Right lung (tissue), 5 donors: Measurements from ENCODE around the gene NOTUM. TPM values are rescaled to one million over a fixed set of nuclear protein-coding genes. Genes with fewer than 3 reads are reported as not detected.
"Not testable (repeated sequence)": the region's sequence is repeated elsewhere in the genome, so short reads cannot be mapped to it uniquely, and the experiment has no call there.

Experiments
- DNase-seq, 2 donors: peaks; one replicate each; pipeline ENCODE4 v3.0.0-alpha.2; 2013
- polyA plus RNA-seq, 5 donors: library from polyadenylated mRNA; unstranded; fragments of 120-200 nt; gene quantifications; one replicate each; pipeline versions ENCODE4 v1.2.1 to v1.2.3, GENCODE V29; 2013; ENCODE audit warnings: inconsistent platforms in 1 of 5, low replicate concordance in 1 of 5; ENCODE audit not compliant: insufficient read length in 5 of 5, insufficient read depth in 1 of 5

Gene NOTUM
- polyA plus RNA-seq, 5 donors = 29.6 to 81.0 (median 65.9) TPM

GRCh38 chr17:81959362-81960129 lies 1.4 kb downstream of the NOTUM start:
- DNase-seq = peak in 1 of 2 donors; percentile 51

- DNase-seq = no peak
Measured at GRCh38 chr17:81958633-81959342, 2.2 kb downstream of the NOTUM start.

GRCh38 chr17:81957691-81958432 lies 3.1 kb downstream of the NOTUM start:
- no peak for DNase-seq

GRCh38 chr17:81956607-81957589 lies 4.1 kb downstream of the NOTUM start:
- DNase-seq = no peak

- DNase-seq = no peak
Measured at GRCh38 chr17:81955756-81956544, 5.0 kb downstream of the NOTUM start.

- no peak for DNase-seq
Measured at GRCh38 chr17:81955058-81955681, 5.8 kb downstream of the NOTUM start.

- no peak for DNase-seq
Measured at GRCh38 chr17:81954131-81955057, 6.6 kb downstream of the NOTUM start.

- DNase-seq = not testable (repeated sequence)
Measured at GRCh38 chr17:81953443-81953842, 7.5 kb downstream of the NOTUM start.

- no peak for DNase-seq
Measured at GRCh38 chr17:81952792-81953228, 8.2 kb downstream of the NOTUM start.

- no peak for DNase-seq
Measured at GRCh38 chr17:81951785-81952684, 9.0 kb downstream of the NOTUM start.

GRCh38 chr17:81950501-81950900 lies 10.5 kb downstream of the NOTUM start:
- no peak for DNase-seq

GRCh38 chr17:81948635-81949378 lies 12.2 kb downstream of the NOTUM start:
- no peak for DNase-seq

GRCh38 chr17:81947189-81947588 lies 13.8 kb downstream of the NOTUM start, which contains the start of gene MYADML2:
MYADML2 (minus strand) TSS chr17:81947233; CDS start chr17:81941741, 5,492 bp downstream.
- DNase-seq = no peak

GRCh38 chr17:81944858-81945257 lies 16.1 kb downstream of the NOTUM start:
- DNase-seq = no peak

- no peak for DNase-seq
Measured at GRCh38 chr17:81942167-81942553, 18.8 kb downstream of the NOTUM start.

GRCh38 chr17:81941484-81942166 lies 19.4 kb downstream of the NOTUM start:
- DNase-seq = no peak
